NOMO-1 (cell line): Measurements from ENCODE around the gene SCGB1D1.

Experiments used
- DNase-seq, 2 experiments: peaks; one replicate each; lab custom pipeline; 2025; ENCODE audit not compliant: unreplicated experiment in 2 of 2; lab: John Stamatoyannopoulos, UW

Gene SCGB1D1

GRCh38 chr11:62221498-62221897 is 31.5 kb downstream of the SCGB1D1 start:
- DNase-seq: no peak

- no peak for DNase-seq
Measured at GRCh38 chr11:62223095-62223494, 33.1 kb downstream of the SCGB1D1 start.

DNA sequence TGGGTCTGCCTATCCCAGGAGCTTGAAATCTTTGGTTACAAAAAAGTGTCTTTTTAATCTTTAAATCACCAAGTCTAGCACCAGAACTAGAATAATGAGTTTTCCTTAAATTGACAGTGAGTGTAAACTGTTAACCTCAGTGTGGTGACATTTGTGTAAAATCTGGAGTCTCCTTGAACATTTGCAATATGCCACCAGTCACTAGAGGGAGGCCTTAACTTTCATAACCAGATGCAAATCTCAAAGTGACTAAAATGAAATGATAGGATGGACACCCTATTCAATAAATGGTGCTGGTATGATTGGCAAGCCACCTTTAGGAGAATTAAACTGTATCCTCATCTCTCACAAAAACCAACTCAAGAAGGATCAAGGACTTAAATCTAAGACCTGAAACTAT is 43.7 kb downstream of the SCGB1D1 start:
- no peak for DNase-seq

DNA sequence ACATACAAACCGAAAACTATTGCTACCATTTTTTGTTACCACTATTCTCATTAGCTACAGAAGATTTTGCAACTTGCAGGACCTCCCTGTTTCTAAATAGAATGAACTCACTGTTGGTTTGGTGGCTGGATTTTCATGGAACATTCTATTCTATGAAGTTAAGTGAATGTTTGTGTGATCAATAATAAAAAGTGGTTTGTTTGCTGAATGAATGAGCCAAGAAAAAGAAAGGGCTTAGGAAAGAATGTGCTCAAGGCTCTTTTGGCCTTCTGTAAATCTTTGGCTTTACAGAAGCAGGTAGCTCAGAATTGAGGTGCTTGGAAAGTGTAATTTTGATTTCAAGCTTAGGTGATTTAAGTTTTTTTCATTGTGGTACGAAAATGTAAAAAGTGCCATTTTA is 46.2 kb downstream of the SCGB1D1 start:
- no peak for DNase-seq

DNA sequence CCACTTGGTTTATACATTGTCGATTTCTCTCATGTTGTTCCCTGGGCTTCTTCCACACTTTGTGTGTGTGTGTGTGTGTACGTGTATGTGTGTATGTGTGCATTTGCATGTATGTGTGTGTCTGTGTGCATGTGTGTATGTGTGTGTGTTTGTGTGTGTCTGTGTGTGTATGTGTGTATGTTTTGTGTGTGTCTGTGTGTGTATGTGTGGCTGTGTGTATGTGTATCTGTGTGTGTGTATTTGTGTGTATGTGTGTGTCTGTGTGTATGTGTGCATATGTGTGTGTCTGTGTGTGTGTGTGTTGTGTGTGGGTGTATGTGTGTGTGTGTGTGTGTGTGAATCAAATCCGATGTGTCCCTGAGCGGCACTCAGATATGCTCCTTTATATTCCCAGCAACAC is 47.5 kb downstream of the SCGB1D1 start:
- DNase-seq: no peak

GRCh38 chr11:62238151-62238550 is 48.1 kb downstream of the SCGB1D1 start:
- DNase-seq: no peak

GRCh38 chr11:62241095-62241494 is 51.1 kb downstream of the SCGB1D1 start:
- no peak for DNase-seq

- no peak for DNase-seq
Measured at GRCh38 chr11:62242021-62242420, 52.0 kb downstream of the SCGB1D1 start, which contains the start of gene SCGB1D2. Gene SCGB1D2, plus strand, starts transcription at chr11:62242239. Its CDS starts 69 bp downstream, at chr11:62242308.
